Left lobe of liver (tissue), 2 donors: Measurements from ENCODE around the gene TAAR2. TPM values are rescaled to one million over a fixed set of nuclear protein-coding genes. Genes with fewer than 3 reads are reported as not detected.
"Not testable (repeated sequence)": the region's sequence is repeated elsewhere in the genome, so short reads cannot be mapped to it uniquely, and the experiment has no call there.

Experiments
- ATAC-seq: fragments of 200-7000 bp; cut with Tn5 transposase; one replicate; pipeline ENCODE4 v1.9.1; 2020; ENCODE audit warnings: mild to moderate bottlenecking, moderate library complexity
- DNase-seq: peaks from one replicate; pipeline ENCODE4 v3.0.0-alpha.2; 2020; ENCODE audit warnings: low spot score
- total RNA-seq: library from RNA; stranded (reverse); gene quantifications from one replicate; pipeline ENCODE4 v1.2.1, GENCODE V29; 2021
- donor health status: DM: no; HTN: no; CAD: no; lungs with moderate emphysema.
- donor health status: DM: no; HTN: yes; CAD: no.

Gene TAAR2
- total RNA-seq, 1 donor from 2014 or later: not detected

- ATAC-seq (peak; percentile 78), DNase-seq (no peak)
These were observed 9.5 kb downstream of the TAAR2 start for GRCh38 chr6:132614554-132614953.

GRCh38 chr6:132612449-132613108, 11.5 kb downstream of the TAAR2 start:
- DNase-seq (no peak), ATAC-seq (peak; percentile 58)

- DNase-seq (no peak), ATAC-seq (no peak)
These were observed 12.5 kb downstream of the TAAR2 start for GRCh38 chr6:132611616-132612015.

- no peak for DNase-seq
- ATAC-seq: peak; percentile 69
These were observed 16.4 kb downstream of the TAAR2 start for GRCh38 chr6:132607544-132608233.

GRCh38 chr6:132604635-132605152, 19.4 kb downstream of the TAAR2 start:
- no peak for ATAC-seq
- DNase-seq: no peak

- DNase-seq: not testable (repeated sequence)
These were observed 23.2 kb downstream of the TAAR2 start for GRCh38 chr6:132600900-132601299.

GRCh38 chr6:132598473-132598872, 25.6 kb downstream of the TAAR2 start:
- peak; percentile 66 for DNase-seq
- ATAC-seq: peak; percentile 90

More at GRCh38 chr6:132600900-132601299, 23.2 kb downstream of the TAAR2 start:
- ATAC-seq: not testable (repeated sequence)

- DNase-seq (peak; percentile 54), ATAC-seq (peak; percentile 80)
These were observed 27.9 kb downstream of the TAAR2 start for GRCh38 chr6:132596201-132596600.

GRCh38 chr6:132592855-132593254, 31.2 kb downstream of the TAAR2 start:
- ATAC-seq: no peak

GRCh38 chr6:132590362-132590761, 33.7 kb downstream of the TAAR2 start:
- ATAC-seq (no peak), DNase-seq (no peak)

More at GRCh38 chr6:132592855-132593254, 31.2 kb downstream of the TAAR2 start:
- no peak for DNase-seq

GRCh38 chr6:132589454-132589853, 34.6 kb downstream of the TAAR2 start, which contains the start of gene TAAR5:
Gene TAAR5 (minus strand): TSS chr6:132589741. CDS start chr6:132589686, 55 bp downstream.
- ATAC-seq (no peak), DNase-seq (no peak)

GRCh38 chr6:132587424-132587823, 36.7 kb downstream of the TAAR2 start:
- no peak for ATAC-seq
- DNase-seq: no peak

GRCh38 chr6:132584698-132585097, 39.4 kb downstream of the TAAR2 start:
- ATAC-seq (no peak), DNase-seq (no peak)

- no peak for DNase-seq
- no peak for ATAC-seq
These were observed 52.3 kb downstream of the TAAR2 start for GRCh38 chr6:132571774-132572173.

GRCh38 chr6:132570221-132570777, 53.8 kb downstream of the TAAR2 start, which contains the start of gene TAAR6:
Gene TAAR6 (plus strand): TSS chr6:132570322. CDS start chr6:132570322, 0 bp downstream.
- DNase-seq: no peak
- ATAC-seq: no peak

- DNase-seq: no peak
- ATAC-seq: no peak
These were observed 54.9 kb downstream of the TAAR2 start for GRCh38 chr6:132569170-132569569.

GRCh38 chr6:132568611-132569010, 55.5 kb downstream of the TAAR2 start:
- ATAC-seq (no peak), DNase-seq (no peak)

GRCh38 chr6:132567566-132567965, 56.5 kb downstream of the TAAR2 start:
- ATAC-seq (no peak), DNase-seq (no peak)
